PC-9 (cell line): Measurements from ENCODE around the gene HKDC1. TPM values are rescaled to one million over a fixed set of nuclear protein-coding genes. Genes with fewer than 3 reads are reported as not detected.

ENCODE experiments used
- BruUV-seq: library from RNA; stranded (reverse); fragments of 400-500 nt; replicated peaks from 2 replicates; lab custom pipeline; 2021; lab: Mats Ljungman, UMichigan
- CTCF ChIA-PET: fragments of 300-600 bp; sonication (Branson Sonifier 250); formaldehyde crosslinking; loops from one replicate; lab custom pipeline; 2022; ENCODE audit warnings: antibody characterized with exemption; lab: Charles Lee
- POLR2A ChIA-PET: fragments of 300-600 bp; sonication (Branson Sonifier 250); formaldehyde crosslinking; loops from one replicate; lab custom pipeline; 2022; ENCODE audit warnings: antibody characterized with exemption; ENCODE audit not compliant: unreplicated experiment; lab: Charles Lee
- DNase-seq, 2 experiments: peaks; one replicate each; pipeline versions ENCODE4 v3.0.0 to v3.0.0-alpha.2; 2015 to 2022; ENCODE audit warnings: mixed read lengths in 1 of 2
- H2AFZ ChIP-seq: fragments of 200-600 bp; sonication (generic); 2 replicates; pipeline ENCODE4 v1.8.1; 2017; ENCODE audit warnings: antibody characterized with exemption
- H3F3A ChIP-seq: fragments of 200-600 bp; sonication (generic); 2 replicates; pipeline ENCODE4 v1.8.1; 2017; ENCODE audit warnings: antibody characterized with exemption, mild to moderate bottlenecking, low read depth; ENCODE audit not compliant: insufficient read depth
- H3K27ac ChIP-seq: fragments of 200-600 bp; sonication (generic); 2 replicates; pipeline ENCODE4 v1.6.1; 2016; ENCODE audit warnings: mixed run types
- H3K27me3 ChIP-seq: fragments of 200-600 bp; sonication (generic); 2 replicates; pipeline ENCODE4 v1.6.1; 2016; ENCODE audit warnings: low read depth, mixed run types; ENCODE audit not compliant: insufficient read depth
- H3K36me3 ChIP-seq: fragments of 200-600 bp; sonication (generic); 2 replicates; pipeline ENCODE4 v1.6.1; 2016; ENCODE audit warnings: low read depth, mixed run types
- H3K4me1 ChIP-seq: fragments of 200-600 bp; sonication (generic); replicated peaks from 2 replicates; pipeline ENCODE4 v1.6.1; 2016; ENCODE audit warnings: mixed run types; ENCODE audit not compliant: insufficient read depth
- H3K4me2 ChIP-seq: fragments of 200-600 bp; sonication (generic); 2 replicates; pipeline ENCODE4 v1.6.1; 2017; ENCODE audit warnings: mixed run types
- H3K4me3 ChIP-seq: fragments of 200-600 bp; sonication (generic); 2 replicates; pipeline ENCODE4 v1.6.1; 2016; ENCODE audit warnings: mixed run types
- H3K79me2 ChIP-seq: fragments of 200-600 bp; sonication (generic); 2 replicates; pipeline ENCODE4 v1.6.1; 2017; ENCODE audit warnings: low read depth, mixed run types
- H3K9me2 ChIP-seq: fragments of 200-600 bp; sonication (generic); 2 replicates; pipeline ENCODE4 v1.8.1; 2017; ENCODE audit warnings: mild to moderate bottlenecking; ENCODE audit not compliant: insufficient read depth
- H3K9me3 ChIP-seq: fragments of 200-600 bp; sonication (generic); 2 replicates; pipeline ENCODE4 v1.8.1; 2016; ENCODE audit warnings: low read depth; ENCODE audit not compliant: insufficient read depth
- H4K20me1 ChIP-seq: fragments of 200-600 bp; sonication (generic); 2 replicates; pipeline ENCODE4 v1.8.1; 2017; ENCODE audit not compliant: insufficient read depth
- CTCF ChIP-seq: fragments of 200-600 bp; sonication (generic); conservative IDR thresholded peaks from 2 replicates; pipeline ENCODE4 v1.6.1; 2017; ENCODE audit warnings: mixed run types, antibody characterized with exemption, mild to moderate bottlenecking, moderate library complexity
- EZH2 ChIP-seq: fragments of 200-600 bp; sonication (generic); IDR thresholded peaks from 2 replicates; pipeline ENCODE4 v1.8.0; 2017; ENCODE audit warnings: antibody characterized with exemption, low read depth
- intact Hi-C: fragments of 100-400 bp; cut with micrococcal nuclease; formaldehyde crosslinking; loops from one replicate; pipeline ENCODE4 v1.10.0; 2022; ENCODE audit not compliant: unreplicated experiment
- total RNA-seq: library from RNA; stranded (reverse); gene quantifications from 2 replicates; pipeline ENCODE4 v1.2.3, GENCODE V29; 2021

Gene HKDC1
- total RNA-seq, 1 experiment from 2014 or later: 173 TPM

GRCh38 chr10:69261184-69261583 lies 41.1 kb downstream of the HKDC1 start:
- no peak for DNase-seq
- peaks cover 58% of the 10 kb centered on the region for H3K36me3 ChIP-seq
- POLR2A ChIA-PET: no interaction called here
- H3K4me2 ChIP-seq: no peak overlapping the region
- H4K20me1 ChIP-seq: 0 out of 2 replicates have a peak, but pooled peaks cover 11% of the 10 kb centered on the region
- no peak for TF ChIP-seq EZH2
- no peak for TF ChIP-seq CTCF
- BruUV-seq: no TSS peak
- H3F3A ChIP-seq: peaks cover 79% of the 10 kb centered on the region
- H3K27ac ChIP-seq: peak overlapping the region; percentile 20; the same call in 1 of the 2 replicates
- H3K79me2 ChIP-seq: no peaks in the 10 kb centered on the region
- H3K4me3 ChIP-seq: no peak overlapping the region
- no peak overlapping the region for H2AFZ ChIP-seq
- intact Hi-C loops: loop anchor here (5.0 kb wide), 1 partner anchor 56 kb away; no protein-coding TSS in a partner anchor
- H3K9me3 ChIP-seq: no peaks in the 10 kb centered on the region
- H3K4me1 ChIP-seq: no peaks in the 10 kb centered on the region
- H3K27me3 ChIP-seq: no peaks in the 10 kb centered on the region
- CTCF ChIA-PET: no interaction called here
- H3K9me2 ChIP-seq: no peaks in the 10 kb centered on the region

- Histone ChIP-seq H3K79me2 (no peaks in the 10 kb centered on the region), H3K27ac (peak overlapping the region; percentile 20; the same call in 1 of the 2 replicates), H3F3A (peaks cover 90% of the 10 kb centered on the region), H3K4me3 (no peak overlapping the region), H3K27me3 (no peaks in the 10 kb centered on the region), H3K4me1 (no peaks in the 10 kb centered on the region), H2AFZ (no peak overlapping the region), H3K36me3 (peaks cover 53% of the 10 kb centered on the region), H3K9me3 (no peaks in the 10 kb centered on the region), H3K4me2 (no peak overlapping the region), H3K9me2 (no peaks in the 10 kb centered on the region), H4K20me1 (peaks cover 7% of the 10 kb centered on the region; the same call in 1 of the 2 replicates)
- BruUV-seq: no TSS peak
- TF ChIP-seq CTCF (no peak), EZH2 (no peak)
- intact Hi-C loops: loop anchor here (5.0 kb wide), 1 partner anchor 55 kb away; no protein-coding TSS in a partner anchor
- ChIA-PET CTCF (no interaction called here), POLR2A (no interaction called here)
- DNase-seq: no peak
Observed at GRCh38 chr10:69262292-69262751, 42.2 kb downstream of the HKDC1 start.

GRCh38 chr10:69265521-69265920 lies 45.4 kb downstream of the HKDC1 start:
- Histone ChIP-seq H2AFZ (no peak overlapping the region), H3K4me1 (peaks cover 10% of the 10 kb centered on the region; the same call in 1 of the 2 replicates), H3K9me2 (no peaks in the 10 kb centered on the region), H3F3A (peaks cover 84% of the 10 kb centered on the region; the same call in 1 of the 2 replicates), H3K4me3 (no peak overlapping the region), H4K20me1 (peaks cover 7% of the 10 kb centered on the region; the same call in 1 of the 2 replicates), H3K4me2 (no peak overlapping the region), H3K9me3 (no peaks in the 10 kb centered on the region), H3K27me3 (no peaks in the 10 kb centered on the region), H3K36me3 (peaks cover 27% of the 10 kb centered on the region), H3K27ac (no peak overlapping the region), H3K79me2 (no peaks in the 10 kb centered on the region)
- POLR2A ChIA-PET: no interaction called here
- TF ChIP-seq CTCF: no peak
- TF ChIP-seq EZH2: no peak
- CTCF ChIA-PET: interaction anchor here (0.6 kb wide), 1 partner anchor 143 kb away, joined by 3 read pairs; no protein-coding TSS in a partner anchor
- BruUV-seq: no TSS peak
- no peak for DNase-seq
- intact Hi-C loops: no loop called here
